Stimulated activated CD4-positive, alpha-beta T cell treated with anti-CD3 and anti-CD28 coated beads, TNF-alpha, amount 100 ng/mL, for 48 hours (primary cell): ENCODE measurements around the gene BRIP1.
"Not testable (repeated sequence)": the region's sequence is repeated elsewhere in the genome, so short reads cannot be mapped to it uniquely, and the experiment has no call there.

Experiments
- DNase-seq, 3 donors: peaks; one replicate each; pipeline ENCODE4 v3.0.0-alpha.2; 2020; ENCODE audit warnings: low read depth in 3 of 3

BRIP1 gene

GRCh38 chr17:61699032-61699431 is 164.3 kb downstream of the BRIP1 start:
- no peak for DNase-seq

- DNase-seq = no peak
Observed at GRCh38 chr17:61698244-61698643, 165.1 kb downstream of the BRIP1 start.

GRCh38 chr17:61695779-61696337 is 167.5 kb downstream of the BRIP1 start:
- DNase-seq = no peak

GRCh38 chr17:61694095-61694494 is 169.2 kb downstream of the BRIP1 start:
- DNase-seq = no peak

- no peak for DNase-seq
Observed at GRCh38 chr17:61689610-61690180, 173.6 kb downstream of the BRIP1 start.

- no peak for DNase-seq
Observed at GRCh38 chr17:61687769-61688168, 175.6 kb downstream of the BRIP1 start.

GRCh38 chr17:61686113-61686512 is 177.2 kb downstream of the BRIP1 start:
- DNase-seq = no peak

- DNase-seq = no peak
Observed at GRCh38 chr17:61684818-61685217, 178.5 kb downstream of the BRIP1 start.

GRCh38 chr17:61684172-61684571 is 179.2 kb downstream of the BRIP1 start:
- DNase-seq = no peak

- no peak for DNase-seq
Observed at GRCh38 chr17:61683466-61683865, 179.9 kb downstream of the BRIP1 start.

- no peak for DNase-seq
Observed at GRCh38 chr17:61680921-61681320, 182.4 kb downstream of the BRIP1 start.

- DNase-seq = no peak
Observed at GRCh38 chr17:61678339-61678738, 185.0 kb downstream of the BRIP1 start.

GRCh38 chr17:61677150-61677811 is 186.0 kb downstream of the BRIP1 start:
- not testable (repeated sequence) for DNase-seq

- not testable (repeated sequence) for DNase-seq
Observed at GRCh38 chr17:61676522-61676921, 186.8 kb downstream of the BRIP1 start.

- DNase-seq = not testable (repeated sequence)
Observed at GRCh38 chr17:61674609-61675008, 188.7 kb downstream of the BRIP1 start.

- DNase-seq = not testable (repeated sequence)
Observed at GRCh38 chr17:61673019-61673897, 190.1 kb downstream of the BRIP1 start.

- no peak for DNase-seq
Observed at GRCh38 chr17:61672140-61672539, 191.2 kb downstream of the BRIP1 start.

GRCh38 chr17:61670691-61671090 is 192.6 kb downstream of the BRIP1 start:
- DNase-seq = no peak

GRCh38 chr17:61669522-61669921 is 193.8 kb downstream of the BRIP1 start:
- DNase-seq = no peak

- no peak for DNase-seq
Observed at GRCh38 chr17:61668486-61668885, 194.8 kb downstream of the BRIP1 start.

GRCh38 chr17:61666406-61667088 is 196.8 kb downstream of the BRIP1 start:
- DNase-seq = not testable (repeated sequence)

GRCh38 chr17:61663310-61663709 is 200.0 kb downstream of the BRIP1 start:
- no peak for DNase-seq
